ENCODE results near the gene MARCHF4. TPM values are rescaled to one million over a fixed set of nuclear protein-coding genes. Genes with fewer than 3 reads are reported as not detected.

MARCHF4 gene
- total and polyA plus RNA-seq, 2 of the 8 experiments (the other 6 are each of a cell fraction or from before 2014, with no cell fraction given): 1.9 to 2.9 TPM

DNA sequence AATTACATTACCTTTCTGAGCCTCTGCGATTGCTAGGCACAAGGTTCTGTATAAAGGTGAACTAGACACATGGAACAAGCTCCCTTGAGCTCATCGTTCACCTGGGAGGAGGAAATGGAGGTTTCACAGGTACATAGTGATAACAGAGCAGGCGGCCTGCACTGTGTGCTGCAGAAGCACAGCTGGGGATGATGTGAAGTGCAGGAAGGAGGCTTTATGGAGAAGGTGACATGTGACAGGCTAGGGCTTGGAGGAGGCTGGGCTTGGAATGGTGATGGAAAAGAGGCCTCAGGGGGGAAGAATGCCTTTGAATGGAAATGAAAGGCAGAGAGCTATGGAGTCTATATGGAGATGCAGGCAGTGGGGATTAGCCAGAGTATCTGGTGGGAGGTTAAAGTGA lies 22.9 kb downstream of the MARCHF4 start:
- Histone ChIP-seq H2AFZ (ENCODE audit: low read length) (no peak overlapping the region), H2BK20ac (ENCODE audit: low read length) (no peak overlapping the region), H3K79me1 (ENCODE audit: low read depth, low read length) (no peaks in the 10 kb centered on the region), H2BK12ac (ENCODE audit: low read depth, low read length) (peak overlapping the region; percentile 100), H4K20me1 (replicated peaks in 1 of 2; ENCODE audit: control insufficient read depth in 1 of 2, insufficient read depth in 2 of 2, low read length in 2 of 2) (no peaks in the 10 kb centered on the region), H4K8ac (ENCODE audit: extremely low read depth, insufficient read depth, low read length) (no peak overlapping the region), H2AK5ac (ENCODE audit: low read depth, low read length) (no peak overlapping the region), H3K9me3 (ENCODE audit: insufficient read depth in 2 of 2, low read depth in 1 of 2, low read length in 1 of 2) (no peaks in the 10 kb centered on the region), H3K23me2 (ENCODE audit: low read depth, low read length) (peaks cover 4% of the 10 kb centered on the region; the same call in 1 of the 2 replicates), H3K18ac (ENCODE audit: extremely low read depth, low read length) (no peak overlapping the region), H3K4ac (replicated peaks; ENCODE audit: insufficient read length, low read depth, low read length) (no peak overlapping the region), H2BK120ac (replicated peaks; ENCODE audit: low read depth, low read length) (no peak overlapping the region), H3K4me1 (replicated peaks in 1 of 4; ENCODE audit: control insufficient read depth in 3 of 4, insufficient read depth in 4 of 4, low read length in 3 of 4) (peaks cover 7 to 28% (median 21%) of the 10 kb centered on the region in 4 experiments), H3K14ac (ENCODE audit: insufficient read length) (no peak overlapping the region), H3K4me2 (ENCODE audit: insufficient read depth in 1 of 2, low read depth in 2 of 2, low read length in 2 of 2) (peak overlapping the region; percentile 24 to 46), H3K79me2 (ENCODE audit: control insufficient read depth in 1 of 2, insufficient read depth in 2 of 2, low read length in 2 of 2) (no peaks in the 10 kb centered on the region), H4K5ac (ENCODE audit: insufficient read length, low read depth, low read length) (no peak overlapping the region), H3K4me3 (ENCODE audit: extremely low read depth in 1 of 4, insufficient read depth in 2 of 4, low read depth in 3 of 4, low read length in 4 of 4) (no peak overlapping the region), H3K23ac (ENCODE audit: insufficient read length) (no peak overlapping the region), H3K36me3 (ENCODE audit: control insufficient read depth in 2 of 4, insufficient read depth in 4 of 4, low read length in 3 of 4) (no peaks in the 10 kb centered on the region), H4K91ac (replicated peaks; ENCODE audit: insufficient read length, low read length) (no peak overlapping the region), H3K27ac (ENCODE audit: low read depth, low read length) (no peak overlapping the region), H2BK5ac (ENCODE audit: low read depth, low read length) (0 out of 2 replicates have a peak overlapping the region, but pooled peaks have one; percentile 12), H3K27me3 (replicated peaks in 1 of 4; ENCODE audit: control insufficient read depth in 3 of 4, extremely low read depth in 1 of 4, insufficient read depth in 3 of 4, low read length in 3 of 4) (no peaks in the 10 kb centered on the region), H3K56ac (replicated peaks; ENCODE audit: insufficient read length, low read depth, low read length) (no peak overlapping the region), H2BK15ac (ENCODE audit: low read length) (peak overlapping the region; percentile 99; the same call in 1 of the 2 replicates), H3K9ac (replicated peaks in 1 of 4; ENCODE audit: extremely low read depth in 1 of 4, low read depth in 3 of 4, low read length in 3 of 4) (no peak overlapping the region)
- 60% methylated on average over 3 of the region's 3 CpGs; no CpG with 5 or more reads in 1 of the 2 experiments for WGBS, 2 experiments (ENCODE audit: extremely low coverage in 1 of 2, insufficient coverage in 1 of 2, insufficient read length in 1 of 2, insufficient replicate concordance in 2 of 2, low coverage in 1 of 2, low lambda C conversion rate in 2 of 2, missing lambda C conversion rate in 1 of 2)
- CTCF ChIA-PET (ENCODE audit: partially characterized antibody): interaction anchor here (0.8 to 2.0 kb wide), 5 partner anchors 14 to 132 kb away, joined by 3 to 5 read pairs (median 4); no protein-coding TSS in a partner anchor
- POLR2A ChIA-PET (ENCODE audit: partially characterized antibody): interaction anchor here (0.7 to 1.4 kb wide), 6 partner anchors 9 to 149 kb away, joined by 3 to 6 read pairs (median 3); partner anchors contain the start of genes MARCHF4 and RPL37A
- DNase-seq (ENCODE audit: low read depth in 1 of 2, low spot score in 2 of 2) (no peak), FAIRE-seq (peak; percentile 36)
- TF ChIP-seq RNF2 (IDR thresholded peaks at IDR 0.05; ENCODE audit: borderline replicate concordance, low read depth, low read length, missing control alignments, poor library complexity, severe bottlenecking): no peak
- no peak for TF ChIP-seq ASH2L (IDR thresholded peaks at IDR 0.05; ENCODE audit: low read length)
- TF ChIP-seq, protein P1, sequence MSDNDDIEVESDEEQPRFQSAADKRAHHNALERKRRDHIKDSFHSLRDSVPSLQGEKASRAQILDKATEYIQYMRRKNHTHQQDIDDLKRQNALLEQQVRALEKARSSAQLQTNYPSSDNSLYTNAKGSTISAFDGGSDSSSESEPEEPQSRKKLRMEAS (IDR thresholded peaks at IDR 0.05): peak; percentile 62
- TF ChIP-seq SRF (IDR thresholded peaks at IDR 0.05; ENCODE audit: low read depth, low read length): no peak
- TF ChIP-seq POLR2A (IDR thresholded peaks at IDR 0.05; ENCODE audit: control extremely low read depth in 1 of 2, low read depth in 2 of 2, low read length in 2 of 2): no peak
- peak; percentile 71 for TF ChIP-seq TEAD4 (IDR thresholded peaks at IDR 0.05; ENCODE audit: low read depth, low read length)
- TF ChIP-seq YY1 (IDR thresholded peaks at IDR 0.05; ENCODE audit: low read depth, low read length): peak; percentile 55; the same call in 1 of the 2 replicates
- TF ChIP-seq, protein P2, sequence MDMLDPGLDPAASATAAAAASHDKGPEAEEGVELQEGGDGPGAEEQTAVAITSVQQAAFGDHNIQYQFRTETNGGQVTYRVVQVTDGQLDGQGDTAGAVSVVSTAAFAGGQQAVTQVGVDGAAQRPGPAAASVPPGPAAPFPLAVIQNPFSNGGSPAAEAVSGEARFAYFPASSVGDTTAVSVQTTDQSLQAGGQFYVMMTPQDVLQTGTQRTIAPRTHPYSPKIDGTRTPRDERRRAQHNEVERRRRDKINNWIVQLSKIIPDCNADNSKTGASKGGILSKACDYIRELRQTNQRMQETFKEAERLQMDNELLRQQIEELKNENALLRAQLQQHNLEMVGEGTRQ (IDR thresholded peaks at IDR 0.05; ENCODE audit: low read length): peak; percentile 51
- no peak for TF ChIP-seq KDM5A (IDR thresholded peaks at IDR 0.05; ENCODE audit: low read length)
- peak; percentile 58; the same call in 1 of the 2 replicates for TF ChIP-seq SP1 (IDR thresholded peaks at IDR 0.05; ENCODE audit: low read depth, low read length)
- TF ChIP-seq SIN3A (conservative IDR thresholded peaks at IDR 0.05 in 1 of 2, IDR thresholded peaks at IDR 0.05 in 1 of 2; ENCODE audit: low read depth in 1 of 2, low read length in 2 of 2): peak in 1 of 2 experiments; percentile 69; a peak in 1 of 4 replicates
- 0 out of 2 replicates have a peak, but pooled peaks have one; percentile 7 for TF ChIP-seq TAF1 (IDR thresholded peaks at IDR 0.05; ENCODE audit: low read depth, low read length)

All from H1 (cell line).